ENCODE measurements around the gene RFX3. TPM values are rescaled to one million over a fixed set of nuclear protein-coding genes. Genes with fewer than 3 reads are reported as not detected.

RFX3 gene
- total RNA-seq, 1 experiment from 2014 or later, result 4.5 TPM

GRCh38 chr9:3526165-3526996, 580 bp upstream of the RFX3 start:
- intact Hi-C loops (cut with micrococcal nuclease), result loop anchor here (5.0 to 10.0 kb wide), 4 partner anchors 208 to 851 kb away; partner anchors contain the start of gene PUM3
- H3F3A ChIP-seq (ENCODE audit: low read length, unreplicated experiment), result no peaks in the 10 kb centered on the region

GRCh38 chr9:3525096-3525835, 535 bp downstream of the RFX3 start:
- POLR2A ChIA-PET (ENCODE audit: unreplicated experiment), result no interaction called here
- H3K4me1 ChIP-seq (ENCODE audit: insufficient read depth, low read length), result peaks cover 11% of the 10 kb centered on the region; the same call in 1 of the 2 replicates
- no peaks in the 10 kb centered on the region for H3K9me3 ChIP-seq (ENCODE audit: low read length)
- DNase-seq, result no peak
- ATAC-seq, result peak; percentile 6; the same call in 1 of the 2 replicates
- peak overlapping the region; percentile 100 for H3K9ac ChIP-seq (ENCODE audit: low read length)
- no peaks in the 10 kb centered on the region for H3K36me3 ChIP-seq (ENCODE audit: low read depth, low read length)
- H3K4me3 ChIP-seq (ENCODE audit: low read length), result peak overlapping the region; percentile 82
- intact Hi-C loops (cut with micrococcal nuclease), result loop anchor here (5.0 to 10.0 kb wide), 4 partner anchors 210 to 852 kb away; partner anchors contain the start of gene PUM3
- H3K79me2 ChIP-seq (ENCODE audit: low read length), result peaks cover 57% of the 10 kb centered on the region
- H3K4me2 ChIP-seq (ENCODE audit: low read length), result peak overlapping the region; percentile 79
- H3K27ac ChIP-seq (ENCODE audit: low read length), result peak overlapping the region; percentile 45; the same call in 1 of the 2 replicates
- H3F3A ChIP-seq (ENCODE audit: low read length, unreplicated experiment), result no peaks in the 10 kb centered on the region
- BruUV-seq (replicated peaks), result no TSS peak
- CTCF ChIA-PET, result no interaction called here
- H3K27me3 ChIP-seq (ENCODE audit: low read length), result no peaks in the 10 kb centered on the region
- H3K9me2 ChIP-seq (replicated peaks; ENCODE audit: low read length), result no peaks in the 10 kb centered on the region
- TF ChIP-seq EZH2 (IDR thresholded peaks at IDR 0.05; ENCODE audit: low read length, unreplicated experiment), result no peak
- no peak for TF ChIP-seq CTCF (conservative IDR thresholded peaks at IDR 0.05; ENCODE audit: low read depth, low read length)
- no peak for TF ChIP-seq EZH2phosphoT487 (IDR thresholded peaks at IDR 0.05; ENCODE audit: borderline replicate concordance, low read length)
- peak overlapping the region; percentile 74 for H2AFZ ChIP-seq (ENCODE audit: low read length)
- no peaks in the 10 kb centered on the region for H4K20me1 ChIP-seq (ENCODE audit: low read length)

More at GRCh38 chr9:3526165-3526996, 580 bp upstream of the RFX3 start:
- no peak for TF ChIP-seq CTCF (conservative IDR thresholded peaks at IDR 0.05; ENCODE audit: low read depth, low read length)
- no peak for TF ChIP-seq EZH2 (IDR thresholded peaks at IDR 0.05; ENCODE audit: low read length, unreplicated experiment)
- TF ChIP-seq EZH2phosphoT487 (IDR thresholded peaks at IDR 0.05; ENCODE audit: borderline replicate concordance, low read length), result no peak
- Histone ChIP-seq H3K27ac (ENCODE audit: low read length) (peak overlapping the region; percentile 100), H3K9me2 (replicated peaks; ENCODE audit: low read length) (no peaks in the 10 kb centered on the region), H3K79me2 (ENCODE audit: low read length) (peaks cover 57% of the 10 kb centered on the region), H3K36me3 (ENCODE audit: low read depth, low read length) (no peaks in the 10 kb centered on the region), H2AFZ (ENCODE audit: low read length) (peak overlapping the region; percentile 95), H3K9ac (ENCODE audit: low read length) (peak overlapping the region; percentile 100), H3K27me3 (ENCODE audit: low read length) (no peaks in the 10 kb centered on the region), H3K4me3 (ENCODE audit: low read length) (peak overlapping the region; percentile 82), H3K4me1 (ENCODE audit: insufficient read depth, low read length) (peaks cover 11% of the 10 kb centered on the region; the same call in 1 of the 2 replicates), H3K4me2 (ENCODE audit: low read length) (peak overlapping the region; percentile 88), H3K9me3 (ENCODE audit: low read length) (no peaks in the 10 kb centered on the region), H4K20me1 (ENCODE audit: low read length) (no peaks in the 10 kb centered on the region)
- ATAC-seq (peak; percentile 75), DNase-seq (peak; percentile 73)
- ChIA-PET CTCF (interaction anchor here (1.0 kb wide), 1 partner anchor 58 kb away, joined by 4 read pairs; no protein-coding TSS in a partner anchor), POLR2A (ENCODE audit: unreplicated experiment) (interaction anchor here (0.6 to 1.2 kb wide), 7 partner anchors 9 to 811 kb away, joined by 3 to 6 read pairs (median 3); no protein-coding TSS in a partner anchor)
- no TSS peak for BruUV-seq (replicated peaks)
